Measurements from ENCODE around the gene NT5DC3.

DNA sequence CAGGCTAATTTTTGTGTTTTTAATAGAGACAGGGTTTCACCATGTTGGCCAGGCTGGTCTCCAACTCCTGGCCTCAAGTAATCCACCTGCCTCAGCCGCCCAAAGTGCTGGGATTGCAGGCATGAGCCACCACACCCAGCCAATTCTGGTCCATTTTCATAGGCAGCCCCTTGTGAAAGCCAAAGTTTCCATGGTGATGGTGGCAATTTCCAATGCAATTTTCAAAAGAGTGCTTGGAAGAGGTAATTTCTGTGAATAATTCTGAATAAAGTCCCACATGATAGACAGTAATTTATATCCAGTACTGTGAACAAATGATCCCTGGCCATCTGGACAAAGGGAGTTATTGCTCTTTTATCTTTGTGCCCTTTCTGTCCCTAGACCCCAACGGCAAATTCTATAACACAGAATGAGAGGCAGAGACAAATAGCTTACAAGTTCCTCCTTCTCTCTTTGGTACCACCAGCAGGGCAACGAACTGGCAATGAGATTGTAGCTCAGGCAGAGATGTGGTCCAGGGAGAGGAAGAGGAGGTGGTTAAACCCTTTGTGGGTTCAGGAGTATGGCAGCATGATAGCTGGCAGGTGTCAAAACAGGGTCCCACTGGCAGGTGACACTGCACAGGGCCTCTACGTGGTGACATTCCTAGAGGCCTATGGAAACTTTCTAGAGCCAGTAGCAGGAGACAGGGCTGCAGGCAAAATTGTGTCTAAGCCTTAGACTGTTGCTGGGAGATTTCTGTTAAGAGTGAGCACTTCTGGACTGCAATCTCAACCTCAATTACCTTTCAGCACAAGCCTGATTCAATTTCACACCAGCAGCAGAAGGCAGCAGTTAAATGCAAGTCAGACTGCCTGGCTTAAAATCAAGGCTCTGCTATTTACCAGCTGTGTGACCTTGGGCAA lies 46.5 kb downstream of the NT5DC3 start:
- no peak for TF ChIP-seq TAF1 (IDR thresholded peaks at IDR 0.05; ENCODE audit: borderline replicate concordance, low read depth, low read length)
- no peak for TF ChIP-seq POLR2A (IDR thresholded peaks at IDR 0.05; ENCODE audit: low read depth, low read length)
- no peak for TF ChIP-seq POLR2AphosphoS5 (IDR thresholded peaks at IDR 0.05; ENCODE audit: low read depth, low read length)
